Measurements from ENCODE around the gene PDIA4. TPM values are rescaled to one million over a fixed set of nuclear protein-coding genes. Genes with fewer than 3 reads are reported as not detected.
"Not testable (repeated sequence)": the region's sequence is repeated elsewhere in the genome, so short reads cannot be mapped to it uniquely, and the experiment has no call there.

PDIA4 gene
- total RNA-seq, 1 donor from 2014 or later, result 68.9 TPM

- FAIRE-seq, result no peak
- no peak for DNase-seq (ENCODE audit: low spot score in 2 of 2)
Measured at GRCh38 chr7:149036676-149037075, 8.4 kb upstream of the PDIA4 start.

GRCh38 chr7:149031353-149031910, 3.1 kb upstream of the PDIA4 start:
- FAIRE-seq (no peak), DNase-seq (ENCODE audit: low spot score in 2 of 2) (no peak)

GRCh38 chr7:149030439-149030838, 2.1 kb upstream of the PDIA4 start:
- not testable (repeated sequence) for FAIRE-seq; DNase-seq (ENCODE audit: low spot score in 2 of 2)

- FAIRE-seq (no peak), DNase-seq (ENCODE audit: low spot score in 2 of 2) (no peak)
Measured at GRCh38 chr7:149027611-149028345, 527 bp downstream of the PDIA4 start.

- DNase-seq (ENCODE audit: low spot score in 2 of 2) (no peak), FAIRE-seq (no peak)
Measured at GRCh38 chr7:149027055-149027454, 1.2 kb downstream of the PDIA4 start.

GRCh38 chr7:149023662-149024061, 4.6 kb downstream of the PDIA4 start:
- DNase-seq (ENCODE audit: low spot score in 2 of 2) (no peak), FAIRE-seq (no peak)

GRCh38 chr7:149022756-149023360, 5.4 kb downstream of the PDIA4 start:
- FAIRE-seq (no peak), DNase-seq (ENCODE audit: low spot score in 2 of 2) (no peak)

GRCh38 chr7:149021725-149022062, 6.6 kb downstream of the PDIA4 start:
- DNase-seq (ENCODE audit: low spot score in 2 of 2), result no peak
- FAIRE-seq, result no peak

- FAIRE-seq, result no peak
- no peak for DNase-seq (ENCODE audit: low spot score in 2 of 2)
Measured at GRCh38 chr7:149020483-149020882, 7.8 kb downstream of the PDIA4 start.

- no peak for DNase-seq (ENCODE audit: low spot score in 2 of 2)
- no peak for FAIRE-seq
Measured at GRCh38 chr7:149016876-149017275, 11.4 kb downstream of the PDIA4 start.

GRCh38 chr7:149014309-149014708, 14.0 kb downstream of the PDIA4 start:
- DNase-seq (ENCODE audit: low spot score in 2 of 2) (no peak), FAIRE-seq (no peak)

GRCh38 chr7:149013876-149014275, 14.4 kb downstream of the PDIA4 start:
- DNase-seq (ENCODE audit: low spot score in 2 of 2) (no peak), FAIRE-seq (no peak)

GRCh38 chr7:149012730-149013129, 15.6 kb downstream of the PDIA4 start:
- not testable (repeated sequence) for FAIRE-seq; DNase-seq (ENCODE audit: low spot score in 2 of 2)

GRCh38 chr7:149011491-149011890, 16.8 kb downstream of the PDIA4 start:
- FAIRE-seq (no peak), DNase-seq (ENCODE audit: low spot score in 2 of 2) (no peak)

GRCh38 chr7:149010451-149010850, 17.9 kb downstream of the PDIA4 start:
- DNase-seq (ENCODE audit: low spot score in 2 of 2) (no peak), FAIRE-seq (no peak)

GRCh38 chr7:149009527-149009926, 18.8 kb downstream of the PDIA4 start:
- no peak for DNase-seq (ENCODE audit: low spot score in 2 of 2)
- no peak for FAIRE-seq

- FAIRE-seq (no peak), DNase-seq (ENCODE audit: low spot score in 2 of 2) (no peak)
Measured at GRCh38 chr7:149007611-149008010, 20.7 kb downstream of the PDIA4 start.

GRCh38 chr7:149007146-149007545, 21.2 kb downstream of the PDIA4 start:
- no peak for DNase-seq (ENCODE audit: low spot score in 2 of 2)
- FAIRE-seq, result no peak

GRCh38 chr7:149006345-149006725, 22.0 kb downstream of the PDIA4 start:
- FAIRE-seq, result no peak

GRCh38 chr7:149005427-149006344, 22.6 kb downstream of the PDIA4 start:
- FAIRE-seq, result no peak

More at GRCh38 chr7:149006345-149006725, 22.0 kb downstream of the PDIA4 start:
- no peak for DNase-seq (ENCODE audit: low spot score in 2 of 2)

More at GRCh38 chr7:149005427-149006344, 22.6 kb downstream of the PDIA4 start:
- peak; percentile 40 to 75 for DNase-seq (ENCODE audit: low spot score in 2 of 2)

Data from frontal cortex (tissue), 4 donors.